Stimulated activated CD4-positive, alpha-beta T cell treated with anti-CD3 and anti-CD28 coated beads, Interleukin-2, amount 100 ng/mL, for 24 hours (primary cell): ENCODE results near the gene SCGN.

Experiments
- DNase-seq, 2 donors: peaks; one replicate each; pipeline ENCODE4 v3.0.0-alpha.2; 2020

SCGN gene

GRCh38 chr6:25641377-25641776 is 10.6 kb upstream of the SCGN start:
- no peak for DNase-seq

- no peak for DNase-seq
Observed at GRCh38 chr6:25641940-25642666, 9.9 kb upstream of the SCGN start.

GRCh38 chr6:25642667-25643328 is 9.2 kb upstream of the SCGN start:
- no peak for DNase-seq

GRCh38 chr6:25645916-25646315 is 6.1 kb upstream of the SCGN start:
- no peak for DNase-seq

GRCh38 chr6:25649611-25650010 is 2.4 kb upstream of the SCGN start:
- no peak for DNase-seq

- no peak for DNase-seq
Observed at GRCh38 chr6:25655723-25656122, 3.7 kb downstream of the SCGN start.

GRCh38 chr6:25659633-25660368 is 7.8 kb downstream of the SCGN start:
- DNase-seq = no peak

- DNase-seq = peak; percentile 20 to 26
Observed at GRCh38 chr6:25660512-25660911, 8.5 kb downstream of the SCGN start.

GRCh38 chr6:25661129-25661779 is 9.2 kb downstream of the SCGN start:
- DNase-seq = no peak

GRCh38 chr6:25665455-25665854 is 13.4 kb downstream of the SCGN start:
- DNase-seq = no peak

GRCh38 chr6:25669413-25669812 is 17.4 kb downstream of the SCGN start:
- no peak for DNase-seq

GRCh38 chr6:25670208-25670607 is 18.2 kb downstream of the SCGN start:
- DNase-seq = no peak

- DNase-seq = no peak
Observed at GRCh38 chr6:25670793-25671513, 18.9 kb downstream of the SCGN start.

- no peak for DNase-seq
Observed at GRCh38 chr6:25671652-25672051, 19.6 kb downstream of the SCGN start.

- DNase-seq = no peak
Observed at GRCh38 chr6:25675167-25675566, 23.2 kb downstream of the SCGN start.

GRCh38 chr6:25676775-25677174 is 24.8 kb downstream of the SCGN start:
- DNase-seq = no peak

GRCh38 chr6:25681848-25682247 is 29.8 kb downstream of the SCGN start:
- DNase-seq = no peak

GRCh38 chr6:25682324-25682723 is 30.3 kb downstream of the SCGN start:
- no peak for DNase-seq

GRCh38 chr6:25684565-25684964 is 32.5 kb downstream of the SCGN start:
- DNase-seq = no peak

GRCh38 chr6:25685251-25685650 is 33.2 kb downstream of the SCGN start:
- DNase-seq = no peak

- DNase-seq = no peak
Observed at GRCh38 chr6:25685896-25686295, 33.9 kb downstream of the SCGN start.

- no peak for DNase-seq
Observed at GRCh38 chr6:25686856-25687255, 34.8 kb downstream of the SCGN start.

- DNase-seq = no peak
Observed at GRCh38 chr6:25689966-25690365, 38.0 kb downstream of the SCGN start.
